ENCODE results near the gene DIPK1C. TPM values are rescaled to one million over a fixed set of nuclear protein-coding genes. Genes with fewer than 3 reads are reported as not detected.

DIPK1C gene
- total RNA-seq, 1 donor from 2014 or later = not detected

DNA sequence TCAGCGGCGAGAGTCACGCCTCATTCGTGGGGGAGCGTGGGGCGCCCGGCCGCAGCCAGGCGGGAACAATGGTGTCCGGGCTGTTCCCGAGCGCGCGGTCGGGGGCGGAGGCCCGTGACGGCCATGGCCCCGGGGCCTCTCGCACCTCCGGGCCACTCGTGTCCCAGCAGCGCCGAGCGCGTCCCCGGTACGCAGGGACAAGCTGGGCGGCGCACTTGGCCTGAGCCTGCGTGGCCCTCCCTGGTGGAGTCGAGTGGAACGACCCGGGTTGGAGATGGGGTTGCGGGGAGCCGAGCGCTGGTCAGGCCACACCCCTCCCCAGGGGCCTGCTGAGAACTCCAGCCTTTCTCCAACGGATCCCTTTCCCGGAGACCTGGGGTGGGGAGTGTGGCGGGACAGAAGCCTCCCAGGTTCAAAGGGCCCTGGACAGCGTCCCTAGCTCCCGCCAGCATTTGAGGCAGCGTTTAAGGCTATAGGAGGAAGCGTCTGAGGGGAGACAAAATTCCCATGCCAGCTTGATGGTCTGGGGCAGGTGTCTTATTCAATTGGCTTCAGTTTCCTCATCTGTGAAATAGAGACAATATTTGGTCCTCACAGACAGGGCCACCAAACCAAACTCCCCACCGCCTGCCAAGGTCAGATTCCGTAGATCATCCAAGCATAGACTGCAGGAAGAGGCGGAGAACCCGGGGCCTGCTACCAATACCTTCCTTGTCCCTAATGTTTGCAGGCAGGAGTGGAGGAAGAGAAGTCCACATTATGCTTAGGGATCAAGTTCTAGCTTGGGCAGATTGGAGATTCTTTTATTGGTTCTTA, 39.6 kb upstream of the DIPK1C start:
- Mint-ChIP-seq H3K27ac (ENCODE audit: unreplicated experiment) (peak overlapping the region; percentile 97), H3K27me3 (ENCODE audit: low read depth) (peaks cover 2% of the 10 kb centered on the region), H3K9me3 (ENCODE audit: low read depth) (no peaks in the 10 kb centered on the region), H3K36me3 (ENCODE audit: low read depth) (peaks cover 4% of the 10 kb centered on the region), H3K4me3 (ENCODE audit: unreplicated experiment) (peak overlapping the region; percentile 92), H3K4me1 (ENCODE audit: low read depth) (peaks cover 28% of the 10 kb centered on the region)
- no peak for DNase-seq (ENCODE audit: low spot score)
- TF ChIP-seq, protein P1, sequence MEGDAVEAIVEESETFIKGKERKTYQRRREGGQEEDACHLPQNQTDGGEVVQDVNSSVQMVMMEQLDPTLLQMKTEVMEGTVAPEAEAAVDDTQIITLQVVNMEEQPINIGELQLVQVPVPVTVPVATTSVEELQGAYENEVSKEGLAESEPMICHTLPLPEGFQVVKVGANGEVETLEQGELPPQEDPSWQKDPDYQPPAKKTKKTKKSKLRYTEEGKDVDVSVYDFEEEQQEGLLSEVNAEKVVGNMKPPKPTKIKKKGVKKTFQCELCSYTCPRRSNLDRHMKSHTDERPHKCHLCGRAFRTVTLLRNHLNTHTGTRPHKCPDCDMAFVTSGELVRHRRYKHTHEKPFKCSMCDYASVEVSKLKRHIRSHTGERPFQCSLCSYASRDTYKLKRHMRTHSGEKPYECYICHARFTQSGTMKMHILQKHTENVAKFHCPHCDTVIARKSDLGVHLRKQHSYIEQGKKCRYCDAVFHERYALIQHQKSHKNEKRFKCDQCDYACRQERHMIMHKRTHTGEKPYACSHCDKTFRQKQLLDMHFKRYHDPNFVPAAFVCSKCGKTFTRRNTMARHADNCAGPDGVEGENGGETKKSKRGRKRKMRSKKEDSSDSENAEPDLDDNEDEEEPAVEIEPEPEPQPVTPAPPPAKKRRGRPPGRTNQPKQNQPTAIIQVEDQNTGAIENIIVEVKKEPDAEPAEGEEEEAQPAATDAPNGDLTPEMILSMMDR (IDR thresholded peaks at IDR 0.05) = peak; percentile 46

DNA sequence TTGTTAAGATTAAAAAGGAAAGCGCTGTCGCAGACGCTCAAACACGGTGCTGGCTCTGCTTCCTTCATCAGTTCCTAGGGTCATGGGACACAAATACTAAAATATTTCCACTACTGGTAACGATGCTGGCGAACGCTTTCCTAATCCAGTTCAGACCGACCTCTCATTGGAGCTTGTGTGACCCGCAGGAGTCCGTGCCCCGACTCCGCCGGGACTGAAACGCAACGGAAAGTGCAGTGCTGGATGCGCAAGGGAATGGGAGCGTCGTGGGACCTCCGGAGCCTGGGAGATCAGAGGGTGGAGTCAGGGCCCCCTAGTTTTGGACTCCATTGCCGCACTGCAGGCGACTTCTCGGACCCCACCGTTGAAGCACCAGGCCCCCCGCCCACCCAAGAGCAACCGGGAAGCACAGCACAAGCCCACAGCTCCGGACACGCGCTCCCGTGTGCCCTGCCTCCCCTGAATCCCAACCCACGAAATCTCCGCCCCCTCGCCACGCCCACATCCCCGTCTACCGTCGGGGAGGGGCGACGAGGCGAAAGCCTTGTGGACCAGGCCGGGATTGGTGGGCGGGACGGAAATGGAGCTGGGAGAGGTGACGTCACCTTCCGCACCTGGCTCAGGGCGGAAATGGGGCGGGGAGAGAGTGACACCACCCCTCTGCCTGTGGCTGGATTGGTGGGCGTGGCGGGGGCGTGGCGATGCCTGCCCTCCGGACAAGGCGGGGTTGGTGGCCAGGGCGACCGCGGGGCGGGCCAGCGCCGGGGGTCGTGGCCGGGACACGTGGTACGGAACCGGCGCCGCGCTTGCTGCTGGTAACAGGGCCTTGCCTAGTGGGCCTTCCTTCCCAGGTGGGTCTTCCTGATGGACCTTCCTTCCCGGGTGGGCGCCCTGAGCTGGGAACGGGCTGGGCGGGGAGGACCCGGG, 38.7 kb upstream of the DIPK1C start, which contains the start of gene CNDP2:
Gene CNDP2, plus strand, starts transcription at position 783 of the 927 bp plus-strand sequence. CDS start 3,611 bp downstream, outside the sequence.
- DNase-seq (ENCODE audit: low spot score) = peak; percentile 99
- Mint-ChIP-seq H3K4me1 (ENCODE audit: low read depth) (peaks cover 28% of the 10 kb centered on the region), H3K27me3 (ENCODE audit: low read depth) (peaks cover 2% of the 10 kb centered on the region), H3K9me3 (ENCODE audit: low read depth) (no peaks in the 10 kb centered on the region), H3K27ac (ENCODE audit: unreplicated experiment) (peak within 1 kb of the TSS; percentile 97), H3K4me3 (ENCODE audit: unreplicated experiment) (peak within 1 kb of the TSS; percentile 92), H3K36me3 (ENCODE audit: low read depth) (peaks cover 4% of the 10 kb centered on the region)
- TF ChIP-seq, protein P1 (IDR thresholded peaks at IDR 0.05) = no peak

DNA sequence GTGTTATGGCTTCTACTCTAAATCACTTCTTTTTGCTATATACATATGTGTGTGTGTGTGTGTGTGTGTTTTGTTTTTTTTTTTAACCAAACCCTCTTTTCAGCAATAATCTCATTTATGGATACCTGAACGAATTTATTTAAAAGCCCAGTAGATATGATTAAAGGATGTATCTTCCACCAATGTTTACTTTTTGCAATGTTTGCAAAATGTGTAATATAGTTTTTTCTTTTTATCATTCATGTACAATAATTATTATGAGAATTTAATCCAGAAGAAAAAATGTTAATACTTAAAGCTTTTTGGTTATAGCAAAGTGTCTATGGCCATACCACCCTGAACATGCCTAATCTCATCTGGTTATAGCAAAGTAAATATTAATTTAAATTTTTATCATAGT, 37.4 kb upstream of the DIPK1C start:
- H3K36me3 Mint-ChIP-seq (ENCODE audit: low read depth) = peaks cover 1% of the 10 kb centered on the region
- no peak overlapping the region for H3K4me3 Mint-ChIP-seq (ENCODE audit: unreplicated experiment)
- no peak for DNase-seq (ENCODE audit: low spot score)
- H3K4me1 Mint-ChIP-seq (ENCODE audit: low read depth) = peaks cover 28% of the 10 kb centered on the region
- no peaks in the 10 kb centered on the region for H3K9me3 Mint-ChIP-seq (ENCODE audit: low read depth)
- H3K27me3 Mint-ChIP-seq (ENCODE audit: low read depth) = peaks cover 2% of the 10 kb centered on the region
- TF ChIP-seq, protein P1 (IDR thresholded peaks at IDR 0.05) = no peak
- H3K27ac Mint-ChIP-seq (ENCODE audit: unreplicated experiment) = no peak overlapping the region

DNA sequence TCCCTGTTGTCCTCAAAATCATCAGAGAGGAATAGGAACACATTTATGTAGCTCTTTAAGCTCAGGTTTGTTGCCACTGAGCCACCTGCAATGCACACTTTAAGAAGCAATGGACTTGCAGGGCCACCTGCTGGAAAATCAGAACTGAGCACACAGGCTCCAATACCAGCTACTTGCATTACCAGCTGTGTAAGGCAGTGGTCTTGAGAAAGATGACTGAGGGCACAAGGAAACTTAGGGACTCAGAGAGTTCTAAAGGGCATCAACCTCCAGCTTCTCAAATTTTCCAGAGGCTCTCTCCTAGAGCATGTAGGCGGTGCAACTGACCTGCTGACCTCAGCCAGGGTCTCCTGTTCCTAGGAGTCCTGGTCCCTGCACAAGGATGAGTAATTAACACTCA, 36.6 kb upstream of the DIPK1C start:
- Mint-ChIP-seq H3K4me3 (ENCODE audit: unreplicated experiment) (no peak overlapping the region), H3K27ac (ENCODE audit: unreplicated experiment) (no peak overlapping the region), H3K9me3 (ENCODE audit: low read depth) (no peaks in the 10 kb centered on the region), H3K36me3 (ENCODE audit: low read depth) (peaks cover 1% of the 10 kb centered on the region), H3K4me1 (ENCODE audit: low read depth) (peaks cover 24% of the 10 kb centered on the region), H3K27me3 (ENCODE audit: low read depth) (peaks cover 2% of the 10 kb centered on the region)
- no peak for DNase-seq (ENCODE audit: low spot score)
- TF ChIP-seq, protein P1 (IDR thresholded peaks at IDR 0.05) = peak; percentile 79

DNA sequence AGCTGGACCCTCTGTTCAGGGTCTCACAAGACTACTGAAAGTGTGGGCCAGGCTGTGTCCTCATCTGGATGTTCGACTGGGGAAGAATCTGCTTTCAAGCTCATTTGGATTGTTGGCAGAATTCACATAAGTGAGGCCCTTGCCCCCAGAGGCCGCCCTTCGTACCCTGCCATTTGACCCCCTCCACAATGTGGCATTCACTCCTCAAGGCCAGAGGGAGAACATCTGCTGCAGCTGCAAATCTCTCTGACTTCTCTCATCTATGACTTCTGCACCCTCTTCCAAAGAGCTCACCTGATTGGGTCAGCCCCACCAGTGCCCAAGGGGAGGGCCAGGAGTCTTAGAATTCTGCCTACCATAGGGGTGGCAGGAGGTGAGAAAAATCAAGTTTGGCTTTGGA, 35.2 kb upstream of the DIPK1C start:
- H3K4me1 Mint-ChIP-seq (ENCODE audit: low read depth) = peaks cover 17% of the 10 kb centered on the region
- H3K9me3 Mint-ChIP-seq (ENCODE audit: low read depth) = no peaks in the 10 kb centered on the region
- H3K4me3 Mint-ChIP-seq (ENCODE audit: unreplicated experiment) = no peak overlapping the region
- no peak overlapping the region for H3K27ac Mint-ChIP-seq (ENCODE audit: unreplicated experiment)
- no peak for DNase-seq (ENCODE audit: low spot score)
- TF ChIP-seq, protein P1 (IDR thresholded peaks at IDR 0.05) = no peak
- H3K27me3 Mint-ChIP-seq (ENCODE audit: low read depth) = peaks cover 2% of the 10 kb centered on the region
- H3K36me3 Mint-ChIP-seq (ENCODE audit: low read depth) = peaks cover 1% of the 10 kb centered on the region
